ENCODE data around the gene NTN4.

Gene NTN4

DNA sequence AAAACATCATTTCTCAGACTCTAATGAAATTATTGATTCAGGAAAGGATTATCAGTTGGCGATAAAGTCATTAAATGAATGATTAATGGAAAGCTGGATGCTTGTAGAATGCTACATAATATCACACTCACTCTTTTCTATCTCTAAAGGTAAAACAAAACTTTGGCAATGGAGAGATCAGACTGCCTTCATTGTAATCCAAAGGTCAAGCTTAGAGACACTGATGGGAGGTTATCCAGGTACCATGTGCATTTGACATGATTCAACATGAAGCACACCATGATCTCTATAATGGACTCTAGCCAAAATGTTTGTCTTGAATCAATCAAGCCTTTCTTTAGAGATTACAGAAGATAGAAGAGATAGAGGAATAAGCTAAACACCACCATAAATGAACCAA is 129.2 kb downstream of the NTN4 start:
- TF ChIP-seq, protein P1, sequence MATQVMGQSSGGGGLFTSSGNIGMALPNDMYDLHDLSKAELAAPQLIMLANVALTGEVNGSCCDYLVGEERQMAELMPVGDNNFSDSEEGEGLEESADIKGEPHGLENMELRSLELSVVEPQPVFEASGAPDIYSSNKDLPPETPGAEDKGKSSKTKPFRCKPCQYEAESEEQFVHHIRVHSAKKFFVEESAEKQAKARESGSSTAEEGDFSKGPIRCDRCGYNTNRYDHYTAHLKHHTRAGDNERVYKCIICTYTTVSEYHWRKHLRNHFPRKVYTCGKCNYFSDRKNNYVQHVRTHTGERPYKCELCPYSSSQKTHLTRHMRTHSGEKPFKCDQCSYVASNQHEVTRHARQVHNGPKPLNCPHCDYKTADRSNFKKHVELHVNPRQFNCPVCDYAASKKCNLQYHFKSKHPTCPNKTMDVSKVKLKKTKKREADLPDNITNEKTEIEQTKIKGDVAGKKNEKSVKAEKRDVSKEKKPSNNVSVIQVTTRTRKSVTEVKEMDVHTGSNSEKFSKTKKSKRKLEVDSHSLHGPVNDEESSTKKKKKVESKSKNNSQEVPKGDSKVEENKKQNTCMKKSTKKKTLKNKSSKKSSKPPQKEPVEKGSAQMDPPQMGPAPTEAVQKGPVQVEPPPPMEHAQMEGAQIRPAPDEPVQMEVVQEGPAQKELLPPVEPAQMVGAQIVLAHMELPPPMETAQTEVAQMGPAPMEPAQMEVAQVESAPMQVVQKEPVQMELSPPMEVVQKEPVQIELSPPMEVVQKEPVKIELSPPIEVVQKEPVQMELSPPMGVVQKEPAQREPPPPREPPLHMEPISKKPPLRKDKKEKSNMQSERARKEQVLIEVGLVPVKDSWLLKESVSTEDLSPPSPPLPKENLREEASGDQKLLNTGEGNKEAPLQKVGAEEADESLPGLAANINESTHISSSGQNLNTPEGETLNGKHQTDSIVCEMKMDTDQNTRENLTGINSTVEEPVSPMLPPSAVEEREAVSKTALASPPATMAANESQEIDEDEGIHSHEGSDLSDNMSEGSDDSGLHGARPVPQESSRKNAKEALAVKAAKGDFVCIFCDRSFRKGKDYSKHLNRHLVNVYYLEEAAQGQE (IDR thresholded peaks at IDR 0.05; ENCODE audit: insufficient read depth in 1 of 2, low read depth in 2 of 2, low read length in 2 of 2), result no peak

DNA sequence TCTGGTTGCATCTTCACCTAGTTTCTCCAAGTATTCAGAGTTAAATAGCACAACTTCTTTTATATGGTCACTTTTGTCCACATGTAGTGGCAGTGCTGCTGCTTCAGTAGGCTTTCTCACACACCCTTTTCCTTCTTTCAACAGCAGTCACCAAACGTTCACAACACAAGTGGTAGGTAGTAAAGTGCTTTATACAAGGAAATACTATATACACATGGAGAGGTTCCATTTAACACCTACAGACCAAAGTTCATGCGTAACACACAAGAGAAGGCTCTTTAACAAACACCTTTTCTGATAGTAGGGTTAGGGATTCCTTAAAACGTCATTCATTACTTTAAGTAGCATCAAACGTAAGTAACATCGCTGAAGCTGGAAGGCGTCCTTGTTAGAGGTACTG is 132.2 kb downstream of the NTN4 start:
- TF ChIP-seq POLR2AphosphoS5 (IDR thresholded peaks at IDR 0.05; ENCODE audit: low read depth, low read length) (no peak), SIN3A (IDR thresholded peaks at IDR 0.05; ENCODE audit: borderline replicate concordance, insufficient read depth, low read length) (no peak), TAF1 (IDR thresholded peaks at IDR 0.05; ENCODE audit: borderline replicate concordance, insufficient read depth, low read length) (no peak), FOXP2 (optimal IDR thresholded peaks at IDR 0.05; ENCODE audit: borderline replicate concordance, extremely low read depth, extremely low read length, insufficient read depth) (no peak)
- TF ChIP-seq, protein P1 (IDR thresholded peaks at IDR 0.05; ENCODE audit: insufficient read depth in 1 of 2, low read depth in 2 of 2, low read length in 2 of 2), result no peak

DNA sequence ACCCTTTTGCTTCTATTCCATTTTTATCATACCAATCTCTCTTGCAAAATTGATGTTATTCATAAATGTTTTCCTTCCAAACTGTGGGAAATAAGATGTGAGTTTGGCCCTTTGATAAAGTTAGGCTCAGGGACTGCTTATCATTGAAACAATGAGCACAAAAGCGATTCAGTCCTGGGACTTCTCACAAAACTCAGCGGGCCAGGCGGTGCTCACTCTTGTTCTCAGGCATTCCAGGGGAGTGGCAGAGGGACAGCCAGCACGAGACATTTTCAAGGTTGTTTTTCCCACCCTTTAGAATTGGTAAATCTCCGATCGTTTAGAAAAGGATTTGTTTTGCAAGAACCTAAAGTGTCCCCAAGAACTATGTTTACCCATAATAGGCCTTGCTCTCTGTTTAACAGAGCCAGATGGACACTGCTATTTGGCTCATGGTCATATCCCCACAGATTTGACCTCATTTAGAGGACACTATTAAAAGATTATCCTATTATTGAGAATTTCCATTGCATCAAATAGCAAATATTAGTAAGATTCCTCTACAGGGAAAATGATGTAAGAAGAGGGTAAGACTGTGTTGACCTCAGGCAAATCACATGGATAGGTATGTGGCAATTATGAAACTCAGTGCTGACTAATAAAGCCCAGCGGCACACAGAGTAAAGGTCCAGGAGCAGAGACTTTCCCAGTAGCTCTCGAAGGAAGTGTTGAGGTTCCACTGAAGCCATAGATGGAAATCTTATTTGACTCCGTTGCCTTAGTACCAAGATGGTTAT is 136.6 kb downstream of the NTN4 start:
- TF ChIP-seq POLR2AphosphoS5 (IDR thresholded peaks at IDR 0.05; ENCODE audit: low read depth, low read length) (no peak), SIN3A (IDR thresholded peaks at IDR 0.05; ENCODE audit: borderline replicate concordance, insufficient read depth, low read length) (no peak), TAF1 (IDR thresholded peaks at IDR 0.05; ENCODE audit: borderline replicate concordance, insufficient read depth, low read length) (no peak), FOXP2 (optimal IDR thresholded peaks at IDR 0.05; ENCODE audit: borderline replicate concordance, extremely low read depth, extremely low read length, insufficient read depth) (no peak)
- TF ChIP-seq, protein P1 (IDR thresholded peaks at IDR 0.05; ENCODE audit: insufficient read depth in 1 of 2, low read depth in 2 of 2, low read length in 2 of 2), result no peak

DNA sequence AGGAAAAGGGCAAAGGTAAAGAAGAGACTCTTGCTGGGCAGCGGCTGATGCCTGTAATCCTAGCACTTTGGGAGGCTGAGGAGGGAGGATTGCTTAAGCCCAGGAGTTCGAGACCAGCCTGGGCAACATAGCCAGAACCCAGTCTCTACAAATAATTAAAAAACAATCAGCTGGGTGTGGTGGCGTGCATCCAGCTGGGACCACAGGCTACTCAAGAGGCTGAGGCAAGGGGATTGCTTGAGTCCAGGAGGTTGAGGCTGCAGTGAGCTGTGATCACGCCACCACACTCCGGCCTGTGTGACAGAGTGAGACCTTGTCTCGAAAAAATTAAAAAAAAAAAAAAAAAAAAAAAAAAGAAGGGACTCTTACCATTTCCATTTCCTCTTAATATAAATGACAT is 138.9 kb downstream of the NTN4 start:
- TF ChIP-seq POLR2AphosphoS5 (IDR thresholded peaks at IDR 0.05; ENCODE audit: low read depth, low read length), result no peak
- TF ChIP-seq FOXP2 (optimal IDR thresholded peaks at IDR 0.05; ENCODE audit: borderline replicate concordance, extremely low read depth, extremely low read length, insufficient read depth), result no peak
- no peak for TF ChIP-seq SIN3A (IDR thresholded peaks at IDR 0.05; ENCODE audit: borderline replicate concordance, insufficient read depth, low read length)
- TF ChIP-seq, protein P1 (IDR thresholded peaks at IDR 0.05; ENCODE audit: insufficient read depth in 1 of 2, low read depth in 2 of 2, low read length in 2 of 2), result no peak
- TF ChIP-seq TAF1 (IDR thresholded peaks at IDR 0.05; ENCODE audit: borderline replicate concordance, insufficient read depth, low read length), result no peak

All from PFSK-1 (cell line).